GM10847 (cell line): Measurements from ENCODE around the gene CUL3.

Experiments used
- POLR2A ChIP-seq: IDR thresholded peaks from 2 replicates; pipeline ENCODE4 v1.6.1; 2011; ENCODE audit not compliant: insufficient read length; ENCODE audit errors: extremely low read depth

CUL3 gene

DNA sequence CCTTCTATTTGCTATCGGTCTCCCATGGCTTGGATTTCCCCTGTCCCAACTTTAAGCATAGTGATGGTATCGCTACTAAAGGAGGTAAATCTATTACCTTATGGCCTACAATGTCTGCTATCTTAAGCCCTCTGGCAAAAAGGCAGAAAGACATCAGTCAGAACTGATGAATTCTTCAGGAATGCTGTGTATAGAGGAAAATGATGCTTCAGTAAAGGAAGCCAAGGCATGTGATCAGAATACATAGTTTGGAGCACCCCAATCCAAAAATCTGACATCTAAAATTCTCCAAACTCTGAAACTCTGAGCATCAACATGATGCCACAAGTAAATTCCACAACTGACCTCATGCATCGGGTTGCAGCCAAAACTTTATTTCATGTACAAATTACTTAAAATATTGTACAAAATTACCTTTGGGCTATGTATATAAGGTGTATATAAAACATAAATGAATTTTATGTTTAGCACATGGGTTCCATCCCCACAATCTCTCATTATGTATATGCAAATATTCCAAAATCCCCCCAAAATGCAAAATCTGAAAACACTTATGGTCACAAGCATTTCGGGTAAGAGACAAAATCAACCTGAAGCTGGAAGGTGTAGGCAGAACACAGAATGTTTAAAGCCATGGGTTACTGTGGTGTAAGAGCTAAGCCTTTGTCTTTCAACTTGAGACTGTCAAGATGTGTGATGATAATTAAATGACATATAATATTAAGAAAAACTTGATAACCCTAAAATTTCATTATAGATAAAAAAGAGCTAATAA lies 66.2 kb downstream of the CUL3 start:
- no peak for TF ChIP-seq POLR2A

DNA sequence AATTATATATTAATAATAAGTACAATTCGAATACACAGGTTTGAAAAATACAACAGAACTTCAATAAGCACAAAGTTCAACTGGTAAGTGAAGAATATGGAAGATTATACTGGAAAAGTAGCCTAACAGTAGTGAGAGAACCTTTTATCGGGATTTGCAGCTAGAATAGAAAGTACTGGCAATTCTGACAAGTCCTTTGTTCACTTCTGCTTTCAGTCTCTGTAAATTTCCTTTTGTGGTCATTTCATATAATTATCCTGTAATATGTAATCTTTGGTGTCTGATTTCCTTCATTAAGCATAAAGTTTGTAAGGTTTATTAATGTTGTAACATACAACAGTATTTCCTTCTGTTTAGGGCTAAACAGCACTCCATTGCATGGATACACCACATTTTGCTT lies 67.2 kb downstream of the CUL3 start:
- no peak for TF ChIP-seq POLR2A

- no peak for TF ChIP-seq POLR2A
These were observed 71.2 kb downstream of the CUL3 start for GRCh38 chr2:224513991-224514390.

DNA sequence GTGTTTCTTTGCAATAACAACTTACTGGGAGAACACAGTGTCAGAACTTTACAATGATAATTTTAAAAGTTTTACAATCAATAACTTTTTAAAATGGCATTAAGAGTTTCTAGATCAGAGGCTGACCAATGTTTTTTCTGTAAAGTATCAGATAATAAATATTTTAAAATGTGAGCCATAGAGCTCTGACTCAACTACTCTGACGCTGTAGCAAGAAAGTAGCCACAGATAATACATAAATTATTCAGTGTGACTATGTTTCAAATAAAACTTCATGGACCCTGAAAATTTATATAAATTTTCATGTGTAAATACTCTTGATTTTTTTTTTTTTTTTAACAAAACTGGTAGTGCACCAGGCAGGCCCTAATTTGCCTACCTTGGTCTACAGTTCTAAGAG lies 77.4 kb downstream of the CUL3 start:
- TF ChIP-seq POLR2A = no peak

DNA sequence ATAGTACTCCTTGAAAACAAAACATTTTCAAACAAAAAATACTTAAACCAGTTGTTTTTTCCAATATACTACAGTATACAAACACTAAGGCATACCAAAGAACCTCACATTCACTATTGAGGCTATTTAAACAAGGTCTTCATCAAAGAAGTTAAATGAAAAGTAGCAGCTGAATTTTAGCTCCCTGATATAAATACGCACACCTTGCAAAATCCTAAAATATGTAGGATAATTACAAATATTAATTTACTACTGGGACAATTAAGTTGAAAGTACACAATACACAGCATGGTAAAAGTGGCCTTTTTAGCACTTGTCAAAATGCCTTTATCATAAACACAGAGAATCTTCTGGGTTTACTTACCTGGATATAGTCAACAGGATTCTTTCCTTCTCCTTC lies 78.7 kb downstream of the CUL3 start:
- TF ChIP-seq POLR2A = no peak

- no peak for TF ChIP-seq POLR2A
These were observed 86.2 kb downstream of the CUL3 start for GRCh38 chr2:224498991-224499390.

DNA sequence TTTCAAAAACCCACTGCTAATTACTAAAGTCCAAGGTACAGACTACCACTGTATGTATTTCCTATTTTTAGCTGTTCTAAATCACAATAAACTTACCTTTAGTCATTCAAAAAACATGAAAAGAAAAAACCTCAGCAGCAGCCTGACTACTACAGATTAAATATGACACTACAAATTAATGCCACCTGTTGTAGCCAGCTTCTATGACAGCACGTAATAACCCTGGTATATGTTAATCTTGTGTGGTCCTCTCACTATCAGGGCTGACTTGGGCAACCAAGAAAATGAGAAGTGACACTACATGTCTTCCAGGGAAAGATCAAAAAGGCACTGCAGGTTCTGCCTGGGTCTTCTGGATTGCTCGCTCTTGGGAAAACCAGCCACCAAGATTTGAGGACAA lies 92.6 kb downstream of the CUL3 start:
- TF ChIP-seq POLR2A = no peak

DNA sequence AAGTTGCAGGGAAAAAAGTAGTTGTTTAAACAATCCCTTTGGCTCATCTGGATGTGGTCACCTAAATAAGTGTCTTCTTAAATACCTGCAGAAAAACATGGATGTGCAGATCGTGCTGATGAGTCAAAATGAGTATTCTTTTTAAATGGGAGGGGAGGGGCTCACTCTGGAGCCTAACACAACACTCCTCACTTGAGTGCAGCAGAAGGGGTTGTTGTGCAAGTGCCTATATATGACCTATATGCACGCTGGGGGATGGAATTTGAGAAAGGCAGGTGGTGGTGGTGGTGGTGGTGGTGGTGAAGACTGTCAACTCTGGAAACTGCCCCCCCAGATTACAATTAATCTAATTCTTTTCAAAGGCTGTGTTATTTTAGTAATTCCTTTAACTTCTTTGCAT lies 105.3 kb downstream of the CUL3 start:
- TF ChIP-seq POLR2A = no peak

DNA sequence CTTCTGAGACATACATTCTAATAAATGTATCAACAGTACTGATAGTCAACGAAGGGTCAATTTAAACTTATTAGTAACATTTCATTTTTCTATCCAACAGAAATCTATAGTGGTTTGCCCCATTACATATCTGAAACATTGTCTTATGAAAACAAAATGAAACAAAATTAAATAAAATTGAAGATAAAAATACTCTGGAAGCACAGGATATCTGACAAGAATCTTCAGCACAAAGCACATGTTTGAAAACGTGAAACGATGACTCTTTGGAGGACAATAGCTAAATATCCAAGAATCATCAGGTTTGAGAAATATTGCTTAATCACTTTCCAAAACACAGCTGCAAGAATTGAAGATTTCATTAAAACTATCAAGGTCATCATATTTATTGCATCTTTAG lies 112.3 kb downstream of the CUL3 start:
- TF ChIP-seq POLR2A = no peak

- no peak for TF ChIP-seq POLR2A
These were observed 113.0 kb downstream of the CUL3 start for GRCh38 chr2:224472137-224472536.

- no peak for TF ChIP-seq POLR2A
These were observed 115.7 kb downstream of the CUL3 start for GRCh38 chr2:224469374-224469964.

DNA sequence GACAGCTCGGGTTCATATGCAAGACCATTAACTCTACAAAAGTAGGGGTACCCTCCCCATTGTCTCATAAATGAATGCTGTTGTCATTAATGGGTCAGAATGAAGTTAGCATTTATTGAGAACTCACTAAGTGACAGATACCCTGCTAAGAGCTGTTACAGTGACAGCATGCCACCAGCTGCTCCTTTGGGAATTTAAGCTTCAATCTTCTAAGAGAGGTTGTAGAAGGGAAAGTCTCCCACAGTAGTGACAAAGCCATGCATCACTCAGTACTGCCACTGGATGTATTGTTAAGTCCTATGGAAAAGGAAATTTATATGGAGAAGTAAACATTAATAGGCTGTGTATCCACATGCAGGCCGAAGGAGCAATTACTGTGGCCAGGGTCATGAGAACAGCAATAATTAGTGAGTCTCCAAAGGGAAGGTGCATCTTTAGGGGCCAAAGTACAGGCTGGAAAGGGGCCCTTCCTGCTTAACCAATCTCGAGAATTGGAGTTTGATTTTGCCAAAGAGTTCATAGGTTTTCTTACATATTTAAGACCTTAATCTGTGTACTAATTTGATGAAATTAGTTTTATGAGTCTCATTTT lies 118.8 kb downstream of the CUL3 start:
- TF ChIP-seq POLR2A = no peak

GRCh38 chr2:224461391-224461790 lies 123.8 kb downstream of the CUL3 start:
- no peak for TF ChIP-seq POLR2A

DNA sequence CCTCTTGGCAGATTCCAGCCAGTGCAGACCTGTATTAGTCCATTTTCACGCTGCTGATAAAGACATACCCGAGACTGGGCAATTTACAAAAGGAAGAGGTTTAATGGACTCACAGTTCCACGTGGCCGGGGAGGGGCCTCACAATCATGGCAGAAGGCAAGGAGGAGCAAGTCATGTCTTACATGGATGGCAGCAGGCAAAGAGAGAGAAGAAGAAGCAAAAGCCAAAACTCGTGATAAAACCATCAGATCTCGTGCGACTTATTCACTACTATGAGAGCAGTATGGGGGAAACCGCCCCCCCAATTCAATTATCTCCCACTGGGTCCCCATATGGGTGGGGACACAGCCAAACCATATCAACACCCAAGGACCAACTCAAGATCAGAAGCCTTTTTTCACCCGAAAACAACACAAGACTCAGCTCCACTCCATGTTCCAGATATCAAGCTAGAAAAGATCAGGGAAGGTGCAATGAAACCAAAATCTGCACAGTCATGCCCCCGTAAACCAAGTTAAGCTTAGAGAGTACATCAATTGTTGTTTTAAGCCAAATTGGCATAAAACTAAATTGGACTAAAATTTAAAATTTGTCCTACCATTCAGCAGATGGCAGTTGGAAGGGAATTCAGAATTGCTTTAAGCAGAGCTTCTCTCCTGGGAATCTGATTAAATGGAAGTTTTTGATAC lies 127.6 kb downstream of the CUL3 start:
- TF ChIP-seq POLR2A = no peak

- no peak for TF ChIP-seq POLR2A
These were observed 131.3 kb downstream of the CUL3 start for GRCh38 chr2:224453892-224454291.
